Ramos (cell line): ENCODE results near the gene FLOT1.

Source experiments
- in situ Hi-C: fragments of 300-500 bp; cut with MboI; formaldehyde crosslinking; loops from one replicate; pipeline ENCODE4 v1.14.3; 2022; ENCODE audit warnings: low sequenced_read_pairs; ENCODE audit not compliant: unreplicated experiment

The FLOT1 gene

DNA sequence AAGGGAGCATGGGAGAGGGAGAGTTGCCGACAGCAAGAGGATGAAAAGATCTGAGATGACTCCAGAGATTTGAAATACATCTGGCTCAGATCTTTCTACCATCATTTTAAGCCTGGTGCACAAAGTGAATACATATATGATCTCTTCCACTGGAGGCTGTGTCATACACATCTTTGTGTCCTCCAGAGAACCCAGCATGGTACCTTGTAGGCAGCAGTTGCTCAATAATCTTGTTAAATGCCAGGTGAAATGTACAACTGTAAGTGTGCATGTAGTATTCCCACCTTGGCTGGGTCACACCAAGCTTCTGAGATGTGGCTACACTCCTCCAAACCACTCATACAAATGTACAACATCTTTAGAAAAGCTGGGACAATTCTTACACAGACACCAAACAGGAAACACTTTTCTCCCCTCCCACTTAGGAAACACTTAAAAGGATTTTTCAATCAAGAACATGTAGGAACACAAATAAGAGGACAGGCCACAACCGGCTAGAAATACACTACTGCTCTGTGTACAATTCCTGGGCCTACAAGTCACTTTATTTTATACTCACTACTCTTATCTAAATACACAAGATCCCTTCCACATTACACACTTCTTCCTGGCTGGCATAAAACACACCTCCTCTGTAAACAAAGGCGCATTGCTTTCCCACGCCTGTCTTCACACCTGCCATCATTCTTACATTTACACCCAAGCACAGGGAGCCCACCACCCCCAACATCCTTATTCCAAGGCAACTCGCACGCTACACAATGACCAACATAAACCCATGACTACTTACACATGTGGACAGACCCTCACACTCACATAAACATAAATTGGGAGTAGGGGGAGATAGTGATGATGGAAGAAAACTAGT is 5.6 kb upstream of the FLOT1 start:
- in situ Hi-C loops = no loop called here

DNA sequence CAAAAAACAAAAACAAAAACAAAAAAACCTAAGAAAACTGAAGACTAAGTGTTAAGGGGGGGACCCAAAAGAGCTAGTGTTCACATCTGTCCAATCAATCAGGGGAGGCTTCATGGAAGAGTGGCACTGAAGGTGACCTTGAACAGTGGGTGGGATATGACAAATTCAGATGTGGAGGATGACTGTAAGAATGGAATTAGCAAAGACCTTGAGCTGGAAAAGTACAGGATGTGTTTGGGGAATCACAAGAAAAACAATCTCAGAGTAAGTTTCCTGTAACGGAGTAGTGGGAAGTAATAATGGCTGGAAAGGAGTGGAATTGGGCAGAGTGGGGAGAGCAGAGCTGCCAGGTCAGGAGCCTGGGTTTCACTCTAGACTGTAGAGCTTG is 4.8 kb upstream of the FLOT1 start:
- in situ Hi-C loops = no loop called here

DNA sequence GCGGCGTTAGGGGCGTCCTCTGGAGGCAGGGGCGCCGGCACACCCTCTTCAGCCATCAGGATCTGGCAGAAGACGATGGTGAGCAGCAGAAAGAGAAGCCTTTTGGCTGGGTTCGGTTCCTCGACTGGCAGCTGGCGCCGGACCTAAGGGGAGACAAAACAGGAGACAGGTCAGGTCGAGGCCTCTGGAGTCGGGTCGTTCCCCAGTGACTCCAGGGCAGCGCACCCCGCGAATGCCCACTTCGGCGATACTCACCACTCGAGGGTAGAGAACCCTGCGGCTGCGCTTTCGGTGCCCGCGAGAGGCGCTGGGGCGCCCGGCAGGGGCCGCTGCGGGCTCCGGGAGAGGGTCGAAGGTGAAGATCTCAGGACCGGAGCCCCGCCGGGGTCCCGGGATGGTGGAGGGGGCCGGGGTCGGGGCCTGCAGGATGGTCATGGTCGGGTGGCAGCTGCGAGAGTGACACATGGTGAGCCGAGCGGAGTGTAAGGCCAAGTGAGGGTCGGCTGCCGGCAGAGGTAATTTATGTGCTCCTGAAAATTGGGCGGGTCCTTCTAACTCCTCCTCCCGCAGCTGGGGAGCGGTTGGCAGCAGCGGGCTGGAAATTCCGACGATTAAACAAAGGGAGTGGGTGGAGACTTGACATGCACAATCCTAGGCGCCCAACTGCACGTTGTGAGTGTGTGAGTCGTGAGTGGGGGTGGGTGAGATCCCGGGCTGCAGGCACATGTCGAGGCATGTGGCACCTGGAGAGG is 1.7 kb upstream of the FLOT1 start, which contains the start of gene IER3:
TSS of gene IER3 (minus strand) at position 494 of the 752 bp plus-strand sequence. CDS start at position 465, 29 bp downstream.
- in situ Hi-C loops = loop anchor here (5.0 kb wide), 1 partner anchor 262 kb away; no protein-coding TSS in a partner anchor

DNA sequence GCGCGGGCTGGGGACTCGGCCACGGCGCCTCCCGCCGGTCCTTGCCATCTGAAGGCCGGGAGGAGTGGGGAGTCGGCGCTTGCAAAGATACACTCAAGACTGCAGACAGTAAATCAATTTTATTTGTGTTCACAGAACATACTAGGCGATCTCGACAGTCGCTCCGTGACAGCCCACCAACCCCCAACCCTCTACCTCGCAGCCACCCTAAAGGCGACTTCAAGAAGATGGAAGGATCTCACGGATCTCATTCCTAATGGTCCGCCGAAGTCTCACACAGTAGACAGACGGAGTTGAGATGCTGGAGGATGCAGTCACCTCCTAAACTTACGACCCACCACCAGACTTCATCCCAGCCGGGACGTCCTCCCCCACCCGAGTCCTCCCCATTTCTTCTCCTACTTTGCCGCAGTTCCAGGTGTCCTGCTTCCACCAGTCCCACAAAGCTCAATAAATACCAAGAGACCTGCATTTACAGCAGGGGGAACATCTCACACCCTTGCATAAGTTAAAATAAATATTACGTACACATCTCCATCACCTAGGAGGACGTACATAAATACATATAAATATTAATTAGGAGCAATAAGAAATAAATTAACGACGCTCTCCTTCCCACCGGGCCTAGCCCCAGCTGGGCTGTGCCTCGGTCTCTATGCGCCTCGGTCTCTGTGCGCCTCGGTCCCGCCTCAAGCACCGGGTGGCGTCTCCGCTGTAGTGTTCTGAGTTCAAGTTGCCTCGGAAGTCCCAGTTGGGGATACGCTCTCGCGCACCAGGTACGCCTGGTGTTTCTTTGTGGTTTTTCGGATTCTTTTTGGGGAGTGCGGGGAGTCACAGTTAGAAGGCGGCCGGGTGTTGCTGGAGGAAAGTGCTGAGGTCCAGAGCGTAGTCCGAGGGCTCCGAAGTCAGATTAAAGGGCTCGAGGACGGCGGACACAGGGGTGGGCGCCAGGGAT is 889 bp upstream of the FLOT1 start:
- in situ Hi-C loops = loop anchor here (5.0 kb wide), 1 partner anchor 261 kb away; no protein-coding TSS in a partner anchor

DNA sequence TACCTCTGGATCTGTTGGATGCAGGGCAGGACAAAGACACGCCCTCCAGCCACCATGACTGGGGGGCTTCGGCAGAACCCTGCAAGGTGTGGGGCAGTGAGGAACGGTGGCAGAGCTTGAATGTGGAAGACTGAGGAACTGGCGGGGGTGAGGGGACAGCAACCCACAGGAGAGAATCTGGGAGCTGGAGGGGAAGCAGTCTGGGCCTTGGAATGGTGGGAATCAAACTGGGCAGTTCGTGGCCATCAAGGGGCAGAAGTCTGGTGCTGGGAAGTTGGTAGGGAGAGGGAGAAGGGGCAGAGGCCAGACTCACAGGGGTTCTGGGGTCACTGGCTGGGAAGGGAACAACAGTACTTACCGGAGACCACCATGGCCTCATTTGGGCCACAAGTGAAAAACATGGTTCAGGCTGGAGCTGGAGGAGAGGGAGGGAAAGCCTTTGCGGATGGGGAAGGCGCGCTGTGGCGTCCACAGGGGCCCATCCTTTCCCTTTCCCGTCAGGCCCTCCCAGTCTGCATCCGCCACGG is 635 bp downstream of the FLOT1 start:
- in situ Hi-C loops = loop anchor here (5.0 kb wide), 1 partner anchor 260 kb away; no protein-coding TSS in a partner anchor

DNA sequence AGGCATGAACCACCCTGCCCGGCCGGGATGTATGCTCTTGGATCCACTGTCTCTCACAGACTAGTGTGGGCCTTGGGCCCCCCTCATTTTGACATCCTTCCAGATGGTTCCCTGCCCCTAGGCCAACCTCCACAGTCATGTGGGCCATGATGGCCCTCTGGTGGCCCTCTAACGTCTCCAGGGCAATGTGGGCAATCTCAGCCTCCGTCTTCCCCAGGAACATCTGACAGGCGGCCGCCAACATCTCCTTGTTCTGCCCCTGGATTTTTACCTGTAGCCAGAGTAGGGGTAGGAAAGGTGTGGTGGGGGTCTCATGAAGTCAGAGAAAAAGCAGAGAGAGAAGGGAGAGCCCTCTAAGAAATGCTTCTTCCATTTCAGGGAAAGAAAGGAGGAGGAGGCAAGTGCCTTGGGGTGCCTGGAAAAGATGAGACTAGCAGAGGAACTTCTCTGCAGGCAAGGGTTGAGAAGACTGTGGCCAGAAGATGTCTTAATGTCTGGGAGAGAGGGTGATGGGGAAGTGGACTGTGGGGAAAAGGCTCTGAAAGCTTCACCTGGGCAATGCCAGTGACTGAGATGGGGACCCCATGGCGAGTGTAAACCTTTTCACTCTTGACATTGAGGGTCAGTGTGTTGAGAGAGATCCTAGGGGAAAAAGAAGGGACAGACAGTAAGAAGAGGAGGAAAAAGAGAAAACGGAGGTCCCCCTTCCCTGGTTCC is 1.3 kb downstream of the FLOT1 start:
- in situ Hi-C loops = loop anchor here (5.0 kb wide), 1 partner anchor 259 kb away; no protein-coding TSS in a partner anchor

DNA sequence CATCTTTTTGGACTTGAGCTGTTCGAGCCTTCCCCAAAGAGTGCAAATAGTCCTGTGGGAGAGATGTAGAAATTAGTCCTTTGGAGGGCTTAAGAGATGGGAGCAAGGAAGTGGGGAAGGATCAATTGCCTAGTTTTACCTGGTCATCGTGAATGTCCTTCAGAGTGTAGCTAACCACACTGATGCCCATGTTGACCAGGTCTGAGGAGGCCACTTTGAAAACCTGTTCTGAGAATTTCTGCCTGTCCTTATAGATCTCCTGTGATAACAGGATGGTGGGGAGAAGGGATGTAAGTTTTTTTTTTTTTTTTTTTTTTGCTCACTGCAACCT is 2.0 kb downstream of the FLOT1 start:
- in situ Hi-C loops = loop anchor here (5.0 kb wide), 1 partner anchor 258 kb away; no protein-coding TSS in a partner anchor

DNA sequence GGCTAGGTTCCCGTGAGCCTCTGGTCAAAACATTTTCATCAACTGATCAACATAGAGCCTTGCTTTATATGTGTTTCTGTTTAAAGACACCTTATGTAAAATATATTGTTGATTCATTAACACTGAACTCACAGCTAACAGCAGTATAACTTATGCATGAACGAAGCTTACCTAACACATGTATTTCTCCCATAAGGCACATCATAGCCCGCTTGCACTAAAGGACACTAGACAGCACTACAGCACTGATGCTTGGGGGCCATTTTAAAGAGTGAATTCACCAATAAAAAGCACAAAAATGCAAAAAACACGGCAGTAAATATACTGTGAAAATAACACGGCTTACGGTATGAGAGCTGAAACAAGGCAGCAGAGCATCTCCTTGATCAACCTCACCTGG is 4.0 kb downstream of the FLOT1 start:
- in situ Hi-C loops = no loop called here

DNA sequence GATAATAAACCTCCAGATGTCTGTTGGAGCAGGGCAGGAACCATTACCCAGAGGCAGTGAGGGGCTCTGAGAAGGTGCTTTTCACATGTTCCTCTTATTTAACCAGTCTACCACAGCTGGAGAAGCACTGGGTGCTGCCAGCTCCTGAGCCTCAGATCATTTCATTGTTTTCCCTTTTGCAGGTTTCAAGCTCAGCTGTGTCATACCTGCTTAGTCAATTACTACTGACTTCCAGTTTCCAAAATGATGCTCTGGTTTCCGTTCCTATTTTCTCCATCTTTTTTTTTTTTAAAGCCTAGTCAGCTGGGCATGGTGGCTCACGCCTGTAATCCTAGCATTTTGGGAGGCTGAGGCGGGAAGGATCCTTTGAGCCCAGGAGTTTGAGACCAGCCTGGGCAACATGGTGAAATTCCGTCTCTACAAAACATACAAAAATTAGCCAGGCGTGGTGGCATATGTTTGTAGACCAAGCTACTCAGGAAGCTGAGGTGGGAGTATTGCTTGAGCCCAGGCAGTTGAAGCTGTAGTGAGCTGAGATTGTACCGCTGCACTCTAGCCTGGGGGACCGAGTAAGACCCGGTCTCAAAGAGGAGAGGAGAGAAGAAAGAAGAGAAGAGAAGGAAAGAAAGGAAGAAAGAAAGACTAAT is 6.7 kb downstream of the FLOT1 start:
- in situ Hi-C loops = no loop called here

DNA sequence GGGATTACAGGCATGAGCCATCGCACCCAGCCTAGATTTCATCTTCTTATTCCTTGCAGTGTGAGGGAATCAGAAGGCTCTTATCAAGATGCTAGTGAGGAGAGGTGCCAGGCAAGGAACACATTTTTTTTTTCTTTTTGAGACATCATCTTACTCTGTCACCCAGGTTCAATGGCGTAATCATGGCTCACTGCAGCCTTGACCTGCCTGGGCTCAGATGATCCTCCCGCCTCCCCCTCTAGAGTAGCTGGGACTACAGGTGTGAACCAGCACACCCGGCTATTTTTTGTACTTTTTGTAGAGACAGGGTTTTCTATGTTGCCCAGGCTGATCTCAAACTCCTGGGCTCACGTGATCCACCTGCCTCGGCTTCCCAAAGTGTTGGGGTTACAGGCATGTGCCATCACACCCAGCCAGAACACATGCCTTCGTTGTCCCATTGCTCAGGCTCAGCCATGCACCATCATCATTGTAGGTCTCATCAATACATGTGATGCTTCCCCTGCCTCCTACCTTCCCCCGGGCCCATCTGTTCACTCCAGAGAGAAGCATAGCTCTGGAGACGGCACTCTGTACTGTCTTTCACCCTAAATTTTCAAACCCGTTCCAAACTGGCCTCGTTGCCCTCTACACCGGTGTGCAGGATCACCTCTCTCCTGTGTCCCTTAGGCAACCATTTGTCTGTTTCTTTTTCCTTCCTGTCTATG is 10.1 kb downstream of the FLOT1 start:
- in situ Hi-C loops = no loop called here

DNA sequence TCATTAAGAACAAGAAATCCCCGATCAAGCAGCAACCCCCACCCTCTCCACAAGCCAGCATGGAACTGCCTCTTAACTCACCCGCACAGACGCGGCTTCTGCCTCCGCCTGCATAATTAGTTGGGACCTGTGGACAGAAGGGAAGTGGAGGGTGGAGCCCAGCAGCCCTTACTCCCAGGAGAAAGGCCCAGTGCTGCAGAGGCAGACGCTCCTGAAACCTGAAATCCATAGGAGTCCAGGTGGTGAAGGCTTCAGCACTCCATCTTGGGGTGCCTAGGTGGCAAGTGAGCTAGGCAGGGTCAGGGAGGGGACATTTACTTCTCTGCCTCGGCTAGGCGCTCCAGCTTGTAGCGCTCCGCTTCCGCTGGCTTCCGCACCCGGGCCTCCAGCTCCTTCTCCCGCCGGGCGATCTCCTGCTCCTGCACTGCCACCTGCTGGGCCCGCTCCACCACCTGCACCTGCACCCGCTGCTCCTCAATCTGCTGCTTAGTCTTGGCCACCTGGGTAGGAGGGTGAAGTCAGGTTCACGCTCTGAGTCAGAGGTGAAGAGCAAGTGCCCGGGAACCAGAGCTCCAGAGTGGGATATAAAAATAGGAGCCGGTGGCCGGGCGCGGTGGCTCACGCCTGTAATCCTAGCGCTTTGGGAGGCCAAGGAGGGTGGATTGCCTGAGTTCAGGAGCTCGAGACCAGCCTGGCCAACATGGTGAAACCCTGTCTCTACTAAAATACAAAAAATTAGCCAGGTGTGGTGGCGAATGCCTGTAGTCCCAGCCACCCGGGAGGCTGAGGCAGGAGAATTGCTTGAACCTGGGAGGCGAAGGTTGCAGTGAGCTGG is 11.7 kb downstream of the FLOT1 start:
- in situ Hi-C loops = no loop called here

DNA sequence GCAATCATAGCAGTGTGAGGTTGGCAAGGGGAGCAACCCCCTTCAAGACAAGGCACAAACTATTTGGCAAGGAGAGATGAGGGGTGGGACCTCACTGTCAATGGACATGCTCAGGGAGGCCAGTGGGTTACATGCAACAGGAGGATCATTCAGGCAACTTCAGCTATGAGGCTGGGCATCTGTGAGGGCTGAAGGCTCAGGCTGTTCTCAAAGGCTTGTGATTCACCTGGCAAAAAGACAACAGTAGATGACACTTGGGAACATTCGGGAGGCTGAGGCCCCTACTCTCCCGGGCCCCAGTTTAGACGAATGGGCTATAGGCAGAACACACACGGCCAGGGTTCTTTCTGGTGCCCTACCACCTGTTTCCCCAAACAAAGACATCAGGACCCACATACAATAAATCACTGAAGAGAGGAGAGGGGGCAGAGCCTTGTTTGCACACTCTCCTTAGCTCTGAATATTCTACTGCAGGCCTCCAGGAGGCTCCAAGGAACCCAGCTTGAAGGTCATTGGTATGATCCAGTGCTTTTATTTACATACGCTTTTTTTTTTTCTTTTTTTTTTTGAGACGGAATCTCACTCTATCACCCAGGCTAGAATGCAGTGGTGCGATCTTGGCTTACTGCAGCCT is 14.4 kb downstream of the FLOT1 start:
- in situ Hi-C loops = loop anchor here (5.0 kb wide), 1 partner anchor 56 kb away; the partner anchor contains the start of gene DHX16

DNA sequence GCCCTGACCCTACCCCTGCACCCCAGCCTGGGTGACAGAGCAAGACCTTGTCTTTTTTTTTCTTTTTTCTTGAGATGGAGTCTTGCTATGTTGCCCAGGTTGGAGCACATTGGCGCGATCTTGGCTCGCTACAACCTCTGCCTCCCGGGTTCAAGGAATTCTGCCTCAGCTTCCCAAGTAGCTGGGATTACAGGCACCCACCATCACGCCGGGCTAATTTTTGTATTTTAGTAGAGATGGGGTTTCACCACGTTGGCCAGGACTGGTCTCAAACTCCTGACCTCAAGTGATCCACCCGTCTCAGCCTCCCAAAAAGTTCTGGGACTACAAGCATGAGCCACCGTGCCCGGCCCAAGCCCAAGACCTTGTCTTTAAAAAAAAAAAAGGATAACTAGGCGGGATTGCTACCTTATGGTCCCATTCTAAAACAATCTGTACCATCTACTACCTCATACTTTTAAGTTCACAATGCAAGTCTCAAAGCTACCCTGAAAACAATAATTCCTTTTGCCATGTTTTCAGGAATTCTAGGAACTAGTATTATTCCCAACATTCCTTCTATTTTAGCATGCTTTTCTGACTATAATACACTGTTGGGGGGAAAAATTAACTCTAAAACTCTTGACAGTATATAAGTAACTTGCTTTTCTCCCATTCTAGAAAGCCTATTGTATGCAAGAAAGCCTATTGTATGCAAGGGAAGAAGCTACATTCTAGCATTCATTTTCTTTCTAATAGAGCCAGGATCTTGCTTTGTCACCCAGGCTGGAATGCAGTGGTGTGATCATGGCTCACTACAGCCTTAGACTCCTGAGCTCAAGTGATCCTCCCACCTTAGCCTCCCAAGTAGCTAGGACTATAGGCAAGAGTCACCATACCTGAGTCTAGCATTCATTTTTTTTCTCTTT is 15.7 kb downstream of the FLOT1 start:
- in situ Hi-C loops = loop anchor here (5.0 kb wide), 1 partner anchor 54 kb away; the partner anchor contains the start of gene DHX16

DNA sequence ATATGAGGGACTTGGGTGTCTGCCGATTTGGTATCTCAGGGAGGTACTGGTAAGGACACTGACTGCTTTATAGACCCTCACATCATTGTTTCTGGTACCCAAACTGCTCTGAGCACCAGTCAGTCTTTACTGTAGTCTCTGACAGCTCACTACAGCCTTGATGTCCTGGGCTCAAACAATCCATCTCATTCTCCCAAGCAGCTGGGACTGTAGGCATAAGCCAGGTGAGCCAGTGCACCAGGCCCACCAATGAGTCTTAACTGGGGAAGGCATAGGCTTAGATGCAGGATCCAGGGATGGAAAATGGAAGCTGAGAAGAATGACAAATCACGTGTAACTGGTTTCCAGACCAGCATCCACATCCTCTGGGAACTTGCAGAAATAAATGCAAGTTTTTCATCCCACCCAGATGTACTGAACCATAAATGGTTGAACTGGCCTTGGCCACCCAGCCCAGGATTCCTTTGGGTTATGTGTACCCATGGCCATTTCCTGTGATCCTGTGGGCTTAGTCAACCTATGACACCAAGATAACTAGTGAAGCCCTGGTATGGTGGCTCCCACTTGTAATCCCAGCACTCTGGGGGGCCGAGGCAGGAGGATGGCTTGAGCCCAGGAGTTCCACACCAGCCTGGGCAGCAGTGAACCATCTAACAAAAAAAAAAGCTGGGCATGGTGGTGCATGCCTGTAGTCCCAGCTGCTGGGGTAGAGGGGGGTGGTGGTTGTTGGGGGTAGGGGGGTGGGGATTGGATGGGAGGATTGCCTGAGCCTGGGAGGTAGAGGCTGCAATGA is 16.6 kb downstream of the FLOT1 start:
- in situ Hi-C loops = loop anchor here (5.0 kb wide), 1 partner anchor 54 kb away; the partner anchor contains the start of gene DHX16
